ENCODE results near the gene WNK1. TPM values are rescaled to one million over a fixed set of nuclear protein-coding genes. Genes with fewer than 3 reads are reported as not detected.
A peak's percentile ranks its signal among the peaks of the same experiment; 100 is the strongest.

The WNK1 gene
- polyA plus RNA-seq, 3 donors, result 8.7 to 57.2 (median 20.9) TPM

- no peak for TF ChIP-seq CTCF (IDR thresholded peaks at IDR 0.05)
Measured at GRCh38 chr12:922285-922684, 169.9 kb downstream of the WNK1 start.

GRCh38 chr12:926641-927040, 174.3 kb downstream of the WNK1 start:
- no peak overlapping the region for H3K27ac ChIP-seq (ENCODE audit: low read depth in 1 of 2, low read length in 2 of 2)
- peaks cover 59 to 90% of the 10 kb centered on the region in 2 donors for H3K36me3 Mint-ChIP-seq
- no peak for DNase-seq
- TF ChIP-seq CTCF (IDR thresholded peaks at IDR 0.05), result no peak
- no peaks in the 10 kb centered on the region for H4K20me1 ChIP-seq (ENCODE audit: insufficient read depth, low read length)
- peaks cover 0 to 2% (median 0%) of the 10 kb centered on the region in 3 donors for H3K27me3 Mint-ChIP-seq (ENCODE audit: low read depth in 3 of 3)
- peaks cover 0 to 3% of the 10 kb centered on the region in 2 donors for H3K4me1 ChIP-seq (ENCODE audit: control insufficient read depth in 1 of 2, insufficient read depth in 2 of 2, low read length in 2 of 2)
- H3K4me3 Mint-ChIP-seq, result no peak overlapping the region
- H2AFZ ChIP-seq (ENCODE audit: insufficient read depth, low read depth, low read length, poor library complexity, severe bottlenecking), result no peak overlapping the region
- no peaks in the 10 kb centered on the region for H3K9me3 Mint-ChIP-seq
- H3K4me1 Mint-ChIP-seq, result peaks cover 4% of the 10 kb centered on the region
- intact Hi-C loops (cut with micrococcal nuclease), result no loop called here
- no peaks in the 10 kb centered on the region for H3K27me3 ChIP-seq (ENCODE audit: control insufficient read depth in 2 of 2, insufficient read depth in 2 of 2, low read length in 2 of 2)
- H3K36me3 ChIP-seq (replicated peaks in 1 of 2; ENCODE audit: control insufficient read depth in 1 of 2, insufficient read depth in 2 of 2, low read length in 2 of 2), result peaks cover 63 to 80% of the 10 kb centered on the region in 2 donors
- H3K9me3 ChIP-seq (replicated peaks in 1 of 2; ENCODE audit: control insufficient read depth in 1 of 2, insufficient read depth in 1 of 2, low read length in 2 of 2), result no peaks in the 10 kb centered on the region
- H3K4me3 ChIP-seq (replicated peaks in 1 of 3; ENCODE audit: low read depth in 2 of 3, low read length in 3 of 3), result no peak overlapping the region
- H3K79me2 ChIP-seq (ENCODE audit: insufficient read depth, low read length), result no peaks in the 10 kb centered on the region
- no peak overlapping the region for H3K9ac ChIP-seq (ENCODE audit: insufficient read depth, low read length, poor library complexity, severe bottlenecking)
- peak overlapping the region in 1 of 7 donors; percentile 67 for H3K27ac Mint-ChIP-seq
- no peak overlapping the region for H3K4me2 ChIP-seq (replicated peaks; ENCODE audit: extremely low read depth, low read length, poor library complexity, severe bottlenecking)
- WGBS (ENCODE audit: insufficient coverage), result 100% methylated on average over 4 of the region's 12 CpGs

More at GRCh38 chr12:922285-922684, 169.9 kb downstream of the WNK1 start:
- no peak overlapping the region for H3K4me2 ChIP-seq (replicated peaks; ENCODE audit: extremely low read depth, low read length, poor library complexity, severe bottlenecking)
- peaks cover 43 to 77% of the 10 kb centered on the region in 2 donors for H3K36me3 ChIP-seq (replicated peaks in 1 of 2; ENCODE audit: control insufficient read depth in 1 of 2, insufficient read depth in 2 of 2, low read length in 2 of 2)
- H3K9me3 Mint-ChIP-seq, result peaks cover 0 to 2% (median 0%) of the 10 kb centered on the region in 7 donors
- no peak overlapping the region for H3K4me3 ChIP-seq (replicated peaks in 1 of 3; ENCODE audit: low read depth in 2 of 3, low read length in 3 of 3)
- peaks cover 51 to 93% of the 10 kb centered on the region in 2 donors for H3K36me3 Mint-ChIP-seq
- no peak overlapping the region for H3K27ac ChIP-seq (ENCODE audit: low read depth in 1 of 2, low read length in 2 of 2)
- intact Hi-C loops (cut with micrococcal nuclease), result no loop called here
- no peaks in the 10 kb centered on the region for H3K27me3 ChIP-seq (ENCODE audit: control insufficient read depth in 2 of 2, insufficient read depth in 2 of 2, low read length in 2 of 2)
- H3K4me1 Mint-ChIP-seq, result peaks cover 4% of the 10 kb centered on the region
- peaks cover 0 to 4% (median 0%) of the 10 kb centered on the region in 3 donors for H3K27me3 Mint-ChIP-seq (ENCODE audit: low read depth in 3 of 3)
- H3K4me3 Mint-ChIP-seq, result no peak overlapping the region
- H3K79me2 ChIP-seq (ENCODE audit: insufficient read depth, low read length), result no peaks in the 10 kb centered on the region
- H3K9me3 ChIP-seq (replicated peaks in 1 of 2; ENCODE audit: control insufficient read depth in 1 of 2, insufficient read depth in 1 of 2, low read length in 2 of 2), result no peaks in the 10 kb centered on the region
- H4K20me1 ChIP-seq (ENCODE audit: insufficient read depth, low read length), result no peaks in the 10 kb centered on the region
- H3K4me1 ChIP-seq (ENCODE audit: control insufficient read depth in 1 of 2, insufficient read depth in 2 of 2, low read length in 2 of 2), result peaks cover 0 to 3% of the 10 kb centered on the region in 2 donors
- DNase-seq, result no peak
- peak overlapping the region in 1 of 7 donors; percentile 21 for H3K27ac Mint-ChIP-seq
- WGBS (ENCODE audit: insufficient coverage), result 100% methylated on average over 1 of the region's 2 CpGs
- no peak overlapping the region for H2AFZ ChIP-seq (ENCODE audit: insufficient read depth, low read depth, low read length, poor library complexity, severe bottlenecking)
- no peak overlapping the region for H3K9ac ChIP-seq (ENCODE audit: insufficient read depth, low read length, poor library complexity, severe bottlenecking)
